ENCODE results near the gene SLC6A11.

The SLC6A11 gene

GRCh38 chr3:10816019-10816862, at the start of gene SLC6A11:
TSS of gene SLC6A11 (plus strand) at chr3:10816228. CDS start at chr3:10816266, 38 bp downstream.
- DNase-seq = peak; percentile 16 to 43

GRCh38 chr3:10768708-10769394, 47.2 kb upstream of the SLC6A11 start:
- no peak for DNase-seq

- DNase-seq = no peak
Observed at GRCh38 chr3:10770547-10770946, 45.5 kb upstream of the SLC6A11 start.

- DNase-seq = no peak
Observed at GRCh38 chr3:10770981-10771380, 45.0 kb upstream of the SLC6A11 start.

- DNase-seq = no peak
Observed at GRCh38 chr3:10771486-10772270, 44.4 kb upstream of the SLC6A11 start.

GRCh38 chr3:10772271-10773161, 43.5 kb upstream of the SLC6A11 start:
- peak; percentile 25 to 47 for DNase-seq

GRCh38 chr3:10774129-10774670, 41.8 kb upstream of the SLC6A11 start:
- no peak for DNase-seq

- DNase-seq = no peak
Observed at GRCh38 chr3:10774825-10775224, 41.2 kb upstream of the SLC6A11 start.

GRCh38 chr3:10775259-10775658, 40.8 kb upstream of the SLC6A11 start:
- no peak for DNase-seq

GRCh38 chr3:10775828-10776227, 40.2 kb upstream of the SLC6A11 start:
- no peak for DNase-seq

GRCh38 chr3:10777627-10778026, 38.4 kb upstream of the SLC6A11 start:
- DNase-seq = no peak

GRCh38 chr3:10778492-10779292, 37.3 kb upstream of the SLC6A11 start:
- no peak for DNase-seq

GRCh38 chr3:10779293-10779805, 36.7 kb upstream of the SLC6A11 start:
- no peak for DNase-seq

GRCh38 chr3:10780243-10780642, 35.8 kb upstream of the SLC6A11 start:
- DNase-seq = no peak

- DNase-seq = no peak
Observed at GRCh38 chr3:10780922-10781321, 35.1 kb upstream of the SLC6A11 start.

- DNase-seq = no peak
Observed at GRCh38 chr3:10781981-10782380, 34.0 kb upstream of the SLC6A11 start.

- peak; percentile 8 to 22 for DNase-seq
Observed at GRCh38 chr3:10783360-10784351, 32.4 kb upstream of the SLC6A11 start.

- no peak for DNase-seq
Observed at GRCh38 chr3:10786640-10787039, 29.4 kb upstream of the SLC6A11 start.

GRCh38 chr3:10788451-10788850, 27.6 kb upstream of the SLC6A11 start:
- DNase-seq = no peak

GRCh38 chr3:10790713-10791112, 25.3 kb upstream of the SLC6A11 start:
- DNase-seq = no peak
